Transverse colon (tissue), 4 donors: Measurements from ENCODE around the gene CDKN1C. TPM values are rescaled to one million over a fixed set of nuclear protein-coding genes. Genes with fewer than 3 reads are reported as not detected.

Source experiments
- DNase-seq: peaks from one replicate; pipeline ENCODE4 v3.0.0-alpha.2; 2019
- H3K27ac ChIP-seq, 4 donors: fragments of 200-600 bp; sonication (generic); 2 replicates each; pipeline ENCODE4 v1.5.1; 2016 to 2018; ENCODE audit warnings: inconsistent platforms in 4 of 4
- H3K27me3 ChIP-seq: fragments of 200-600 bp; sonication (generic); 2 replicates; pipeline ENCODE4 v1.5.1; 2017; ENCODE audit warnings: inconsistent platforms
- H3K36me3 ChIP-seq, 4 donors: fragments of 200-600 bp; sonication (generic); 2 replicates each; pipeline ENCODE4 v1.5.1; 2017 to 2019; ENCODE audit warnings: inconsistent platforms in 4 of 4
- H3K4me1 ChIP-seq, 4 donors: fragments of 200-600 bp; sonication (generic); 2 replicates each; pipeline ENCODE4 v1.5.1; 2017 to 2020; ENCODE audit warnings: inconsistent platforms in 4 of 4
- H3K4me3 ChIP-seq, 4 donors: fragments of 200-600 bp; sonication (generic); 1 replicate in 1 of 4; 2 replicates in 3 of 4; pipeline versions ENCODE4 v1.5.1 to v1.6.1; 2017 to 2019; ENCODE audit warnings: inconsistent platforms in 4 of 4
- H3K9me3 ChIP-seq, 2 donors: fragments of 200-600 bp; sonication (generic); 2 replicates each; pipeline ENCODE4 v1.5.1; 2017 to 2019; ENCODE audit warnings: inconsistent platforms in 2 of 2
- EP300 ChIP-seq: sonication (generic); formaldehyde crosslinking; IDR thresholded peaks from one replicate; pipeline ENCODE4 v1.6.1; 2017; ENCODE audit warnings: antibody characterized with exemption, low read depth
- POLR2A ChIP-seq: fragments of 450-650 bp; IDR thresholded peaks from one replicate; pipeline ENCODE4 v1.6.1; 2016; ENCODE audit warnings: antibody characterized with exemption, mild to moderate bottlenecking, moderate library complexity
- POLR2AphosphoS5 ChIP-seq, 3 donors: sonication (generic); formaldehyde crosslinking; IDR thresholded peaks; one replicate each; pipeline ENCODE4 v1.6.1; 2016; ENCODE audit warnings: antibody characterized with exemption in 3 of 3
- WGBS, 2 donors: methylation state at CpG; one replicate each; pipeline ENCODE4 v1.1.5; 2018; ENCODE audit warnings: low coverage in 1 of 2; 5-methylcytosine and 5-hydroxymethylcytosine counted together
- in situ Hi-C, 4 donors: fragments of 200-750 bp; cut with MboI; loops; one replicate each; pipeline versions ENCODE4 v1.15.0 to v1.15.1; 2017; ENCODE audit warnings: low sequenced_read_pairs in 3 of 4, low pct_ligation_motif_present in 1 of 4, low pct_unique_long_range_greater_than_20kb in 1 of 4
- intact Hi-C: fragments of 100-400 bp; cut with DNase I; formaldehyde crosslinking; loops from one replicate; pipeline ENCODE4 v1.15.1; 2023; ENCODE audit warnings: low total_unique reads
- total RNA-seq, 4 donors: library from RNA; depleted of rRNA; stranded (reverse); fragments of >200 nt; gene quantifications; one replicate each; pipeline ENCODE4 v1.1.0, GENCODE V29; 2016
- TF ChIP-seq, protein P1 (sequence below), 5 experiments: fragments of 200-600 bp in 3 of 5; fragments of 450-650 bp in 2 of 5; sonication (generic) in 3 of 5; IDR thresholded peaks; 1 replicate in 2 of 5; 2 replicates in 3 of 5; pipeline ENCODE4 v1.5.1; 2016 to 2017; ENCODE audit warnings: antibody characterized with exemption in 5 of 5, inconsistent platforms in 3 of 5, mild to moderate bottlenecking in 2 of 5, moderate library complexity in 1 of 5

Gene CDKN1C
- total RNA-seq, 4 donors from 2014 or later = 12.4 to 40.0 (median 27.7) TPM

DNA sequence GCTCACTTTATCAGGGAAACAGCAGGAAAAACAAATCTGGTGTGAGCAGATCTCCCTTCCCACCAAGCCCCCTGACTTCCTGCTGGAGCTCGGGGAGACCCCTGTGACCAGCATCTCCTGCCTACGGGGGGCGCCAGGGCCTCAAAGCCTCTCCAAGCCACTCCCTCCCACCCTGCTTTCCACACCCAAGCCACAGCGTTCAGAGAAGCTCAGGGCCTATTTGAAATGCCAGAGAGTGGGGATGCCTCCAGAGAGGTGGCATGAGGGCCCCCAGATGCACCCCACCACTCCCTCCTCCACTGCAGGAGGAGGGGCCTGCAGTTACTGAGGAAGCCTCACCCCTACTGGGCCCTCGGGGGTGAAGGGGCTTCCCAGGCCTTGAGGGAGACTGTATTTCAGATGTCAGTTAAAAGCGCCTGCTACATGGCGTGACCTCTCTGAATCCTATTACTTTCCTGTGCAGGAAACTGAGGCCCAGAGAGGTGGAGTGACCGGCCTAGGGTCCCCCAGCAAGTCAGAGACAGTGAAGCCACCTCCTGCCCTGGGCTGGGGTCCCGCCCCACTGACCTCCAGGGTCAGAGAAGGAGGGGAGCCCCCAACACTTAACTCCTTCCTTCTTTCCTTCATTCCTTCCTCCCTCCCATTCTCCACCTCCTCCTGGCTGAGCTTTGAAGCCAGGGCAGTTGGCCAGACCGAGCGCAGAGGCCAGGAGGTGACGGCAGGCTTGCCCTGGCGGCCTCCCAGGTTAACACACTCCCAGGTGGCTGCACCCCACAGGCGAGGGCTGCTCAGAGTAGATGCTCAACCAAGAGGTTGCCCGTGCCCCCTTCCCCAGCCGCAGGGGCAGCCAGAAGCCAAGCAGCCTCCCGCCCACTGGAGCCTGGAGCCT, 6.0 kb upstream of the CDKN1C start:
- TF ChIP-seq POLR2A (no peak), POLR2AphosphoS5 (IDR thresholded peaks at IDR 0.05) (no peak), EP300 (no peak)
- TF ChIP-seq, protein P1, sequence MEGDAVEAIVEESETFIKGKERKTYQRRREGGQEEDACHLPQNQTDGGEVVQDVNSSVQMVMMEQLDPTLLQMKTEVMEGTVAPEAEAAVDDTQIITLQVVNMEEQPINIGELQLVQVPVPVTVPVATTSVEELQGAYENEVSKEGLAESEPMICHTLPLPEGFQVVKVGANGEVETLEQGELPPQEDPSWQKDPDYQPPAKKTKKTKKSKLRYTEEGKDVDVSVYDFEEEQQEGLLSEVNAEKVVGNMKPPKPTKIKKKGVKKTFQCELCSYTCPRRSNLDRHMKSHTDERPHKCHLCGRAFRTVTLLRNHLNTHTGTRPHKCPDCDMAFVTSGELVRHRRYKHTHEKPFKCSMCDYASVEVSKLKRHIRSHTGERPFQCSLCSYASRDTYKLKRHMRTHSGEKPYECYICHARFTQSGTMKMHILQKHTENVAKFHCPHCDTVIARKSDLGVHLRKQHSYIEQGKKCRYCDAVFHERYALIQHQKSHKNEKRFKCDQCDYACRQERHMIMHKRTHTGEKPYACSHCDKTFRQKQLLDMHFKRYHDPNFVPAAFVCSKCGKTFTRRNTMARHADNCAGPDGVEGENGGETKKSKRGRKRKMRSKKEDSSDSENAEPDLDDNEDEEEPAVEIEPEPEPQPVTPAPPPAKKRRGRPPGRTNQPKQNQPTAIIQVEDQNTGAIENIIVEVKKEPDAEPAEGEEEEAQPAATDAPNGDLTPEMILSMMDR (IDR thresholded peaks at IDR 0.05) = no peak
- DNase-seq = no peak
- in situ Hi-C loops = loop anchor here in 3 of 4 donors (10.0 to 25.0 kb wide), 4 partner anchors 454 to 579 kb away; partner anchors contain the start of genes C11orf21 (in 1 of the 3), KCNQ1 (in 1 of the 3), TRPM5 (in 1 of the 3) and TSPAN32 (in 1 of the 3)
- Histone ChIP-seq H3K36me3 (no peaks in the 10 kb centered on the region), H3K4me3 (peak overlapping the region in 3 of 4 donors; percentile 23 to 45 (median 24)), H3K4me1 (peaks cover 25 to 35% (median 30%) of the 10 kb centered on the region in 4 donors), H3K27me3 (no peaks in the 10 kb centered on the region), H3K27ac (peak overlapping the region; percentile 18 to 59 (median 57)), H3K9me3 (no peaks in the 10 kb centered on the region)
- 42% methylated on average over 16 of the region's 17 CpGs; no CpG with 5 or more reads in 1 of the 2 donors for WGBS, 2 donors
- intact Hi-C loops = loop anchor here (10.0 kb wide), 1 partner anchor 467 kb away; no protein-coding TSS in a partner anchor

DNA sequence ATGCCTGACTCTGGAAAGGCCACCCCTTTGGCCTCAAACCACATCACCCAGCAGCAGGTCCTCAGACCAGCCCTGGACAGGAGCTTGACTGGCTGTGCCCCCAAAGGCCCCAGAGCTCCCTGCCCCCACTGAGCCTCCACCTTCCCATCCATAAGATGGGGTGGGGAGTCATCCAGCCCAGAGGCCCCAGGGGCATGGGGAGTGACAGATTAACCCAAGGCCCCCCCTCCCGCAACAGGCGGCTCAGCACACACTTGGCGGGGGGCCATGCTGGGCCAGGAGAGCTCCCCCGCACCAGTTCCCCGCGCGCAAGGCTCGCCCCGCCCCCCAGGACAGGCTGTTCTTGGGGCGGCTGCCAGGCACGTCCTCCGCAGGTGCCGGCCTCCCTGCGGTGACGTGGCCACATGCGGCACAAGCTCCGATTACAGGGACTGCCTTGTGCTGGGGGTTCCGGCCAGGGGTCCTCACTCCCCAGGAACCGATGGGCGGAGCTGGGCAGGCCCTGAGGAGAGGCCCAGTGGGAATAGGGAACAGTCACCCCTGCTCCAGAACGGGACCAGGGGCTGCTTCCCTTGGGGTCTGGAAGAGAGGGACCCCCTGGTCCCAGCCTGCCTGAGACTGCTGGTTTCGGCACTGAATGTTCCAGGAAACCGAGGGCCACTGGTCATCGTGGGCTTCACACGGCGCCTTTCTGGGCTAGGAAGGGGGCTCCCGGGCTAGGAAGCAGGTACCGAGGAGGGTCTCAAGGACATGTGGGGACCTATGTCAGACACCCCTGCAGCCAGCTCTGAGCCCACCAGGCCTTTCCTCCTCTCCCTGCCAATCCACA, 5.1 kb upstream of the CDKN1C start:
- H3K9me3 ChIP-seq = no peaks in the 10 kb centered on the region
- no peaks in the 10 kb centered on the region for H3K36me3 ChIP-seq
- H3K27ac ChIP-seq = peak overlapping the region in 1 of 4 donors; percentile 0
- TF ChIP-seq EP300 (peak; percentile 81), POLR2A (no peak), POLR2AphosphoS5 (IDR thresholded peaks at IDR 0.05) (peak in 2 of 3 donors; percentile 26 to 46)
- TF ChIP-seq, protein P1 (IDR thresholded peaks at IDR 0.05) = no peak
- intact Hi-C loops = loop anchor here (10.0 kb wide), 1 partner anchor 466 kb away; no protein-coding TSS in a partner anchor
- H3K4me1 ChIP-seq = peaks cover 27 to 41% (median 35%) of the 10 kb centered on the region in 4 donors
- peak; percentile 73 for DNase-seq
- H3K27me3 ChIP-seq = no peaks in the 10 kb centered on the region
- no peak overlapping the region for H3K4me3 ChIP-seq
- WGBS, 2 donors = 63% methylated on average over 24 of the region's 28 CpGs; no CpG with 5 or more reads in 1 of the 2 donors
- in situ Hi-C loops = loop anchor here in 3 of 4 donors (10.0 to 25.0 kb wide), 4 partner anchors 453 to 578 kb away; partner anchors contain the start of genes C11orf21 (in 1 of the 3), KCNQ1 (in 1 of the 3), TRPM5 (in 1 of the 3) and TSPAN32 (in 1 of the 3)

DNA sequence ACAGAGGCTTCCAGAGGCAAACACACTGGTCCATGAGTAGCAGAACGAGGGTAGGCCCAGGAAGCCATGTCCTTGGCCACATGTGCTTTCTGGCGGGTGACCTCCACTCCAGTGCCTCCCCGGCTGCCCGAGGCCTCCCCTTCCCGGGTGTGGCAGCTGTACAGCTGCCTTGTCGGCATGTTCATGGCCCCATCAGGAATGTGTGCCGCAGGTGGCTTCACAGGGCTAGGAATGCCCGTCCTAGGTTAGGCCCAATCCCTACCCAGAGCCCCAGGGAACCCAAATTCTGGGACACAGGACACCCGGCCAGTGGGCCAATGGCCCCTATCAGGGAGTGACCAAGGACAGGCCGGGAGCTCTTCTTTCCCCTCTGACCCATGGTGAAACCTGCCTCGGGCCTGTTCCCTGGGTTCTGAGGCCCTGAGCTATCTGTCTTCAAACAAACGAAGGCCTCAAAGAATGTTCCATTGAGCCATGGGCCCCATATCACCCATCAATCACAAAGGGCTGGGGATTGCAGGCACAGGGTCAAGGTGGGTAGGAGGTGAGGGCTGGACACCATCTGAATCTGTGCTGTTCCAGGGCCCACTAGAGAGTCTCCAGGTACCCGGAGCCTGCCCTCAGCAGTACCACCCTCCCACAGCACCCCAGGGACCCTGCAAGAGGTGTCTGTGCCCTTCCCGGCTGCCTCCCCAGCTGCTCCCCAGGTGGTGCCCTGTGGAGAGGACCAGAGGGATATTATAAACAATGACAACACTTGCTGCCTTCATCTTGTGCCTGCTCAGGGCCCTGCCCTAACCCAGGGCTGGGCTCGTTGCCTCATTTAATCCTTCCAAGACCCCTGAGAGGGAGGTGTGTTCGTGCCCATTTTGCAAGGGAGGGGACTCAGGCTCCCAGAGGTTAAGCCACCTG, 4.0 kb upstream of the CDKN1C start:
- intact Hi-C loops (loop anchor here (5.0 to 10.0 kb wide), 4 partner anchors 62 to 465 kb away; no protein-coding TSS in a partner anchor), in situ Hi-C loops (loop anchor here (5.0 to 25.0 kb wide), 5 partner anchors 357 to 577 kb away; partner anchors contain the start of genes C11orf21 (in 1 of the 4), KCNQ1 (in 1 of the 4), TRPM5 (in 1 of the 4) and TSPAN32 (in 1 of the 4))
- DNase-seq = no peak
- Histone ChIP-seq H3K4me1 (peaks cover 27 to 47% (median 41%) of the 10 kb centered on the region in 4 donors), H3K27ac (no peak overlapping the region), H3K27me3 (no peaks in the 10 kb centered on the region), H3K9me3 (no peaks in the 10 kb centered on the region), H3K36me3 (no peaks in the 10 kb centered on the region), H3K4me3 (no peak overlapping the region)
- WGBS, 2 donors = 63% methylated on average over 16 of the region's 16 CpGs; no CpG with 5 or more reads in 1 of the 2 donors
- TF ChIP-seq POLR2A = no peak
- TF ChIP-seq POLR2AphosphoS5 (IDR thresholded peaks at IDR 0.05) = no peak
